Measurements from ENCODE around the gene OLFML2B.

OLFML2B gene

DNA sequence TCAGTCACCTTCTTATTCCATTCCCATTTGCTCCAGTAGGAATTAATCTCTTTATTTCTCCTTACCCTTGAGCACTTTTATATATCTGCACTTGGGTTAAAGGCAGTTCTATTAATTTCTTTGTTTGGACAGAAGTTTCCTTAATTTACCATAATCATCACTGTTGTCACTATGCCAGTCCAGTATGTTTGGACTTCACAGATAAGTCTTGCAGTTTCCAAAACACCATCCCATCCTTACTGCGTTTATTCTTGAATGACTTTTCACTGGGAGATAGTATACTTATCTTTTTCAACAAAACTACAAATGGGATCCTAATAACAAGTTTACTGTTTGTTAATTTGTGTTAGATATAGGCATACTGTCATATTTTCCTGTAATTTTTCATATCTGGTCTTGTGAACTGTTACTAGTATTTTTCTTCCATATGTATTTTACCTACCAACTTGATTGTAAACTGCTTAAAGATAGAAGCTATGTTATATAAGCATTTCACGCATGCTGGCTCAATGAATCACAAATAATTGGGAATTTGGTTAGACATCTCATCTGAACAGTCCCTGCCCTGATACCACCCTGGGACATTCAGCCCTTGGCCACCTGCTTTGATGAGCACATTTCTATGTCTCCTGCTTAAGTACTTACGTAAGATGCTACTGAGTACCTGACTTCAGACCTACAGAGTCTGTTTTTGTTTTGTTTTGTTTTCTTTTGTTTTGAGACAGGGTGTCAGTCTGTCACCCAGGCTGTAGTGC lies 78.2 kb downstream of the OLFML2B start:
- no peak for DNase-seq (ENCODE audit: low read depth)

DNA sequence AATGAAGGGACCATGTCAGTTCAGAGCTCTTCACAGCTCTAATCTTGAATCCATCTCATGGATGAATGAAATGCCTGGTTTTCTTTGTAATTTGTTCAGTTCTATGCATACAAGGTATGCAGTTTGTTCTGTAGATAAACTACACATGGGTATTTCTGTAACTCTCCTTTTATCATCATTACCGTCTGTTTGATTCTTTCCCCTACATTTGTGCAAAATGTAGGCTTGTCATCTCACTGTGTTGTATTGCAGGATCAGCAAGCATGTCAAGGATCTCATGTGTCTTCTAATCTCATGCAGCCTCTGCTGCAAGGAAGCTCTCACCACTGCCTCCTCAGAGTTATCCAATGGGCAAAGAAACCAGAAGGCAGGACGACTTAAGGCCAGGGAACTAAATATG lies 79.3 kb downstream of the OLFML2B start:
- no peak for DNase-seq (ENCODE audit: low read depth)

DNA sequence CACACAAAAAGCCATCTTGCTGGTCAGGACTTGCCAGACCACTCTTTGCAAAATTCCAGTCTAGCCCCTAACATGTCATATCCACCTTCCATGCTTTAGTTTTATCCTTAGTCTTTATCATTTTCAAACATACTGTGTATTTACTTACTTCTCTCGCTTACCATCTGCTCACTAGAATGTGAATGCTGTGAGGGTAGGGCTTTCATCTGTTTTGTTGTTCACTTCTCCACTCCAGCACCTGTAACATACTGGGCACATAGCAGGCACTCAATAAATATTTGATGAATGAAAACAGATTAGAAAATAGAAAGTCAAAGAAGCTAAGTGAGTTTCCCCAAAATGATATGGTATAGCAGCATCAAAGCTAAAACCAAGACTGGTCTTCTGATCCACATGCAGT lies 79.9 kb downstream of the OLFML2B start:
- DNase-seq (ENCODE audit: low read depth): no peak

DNA sequence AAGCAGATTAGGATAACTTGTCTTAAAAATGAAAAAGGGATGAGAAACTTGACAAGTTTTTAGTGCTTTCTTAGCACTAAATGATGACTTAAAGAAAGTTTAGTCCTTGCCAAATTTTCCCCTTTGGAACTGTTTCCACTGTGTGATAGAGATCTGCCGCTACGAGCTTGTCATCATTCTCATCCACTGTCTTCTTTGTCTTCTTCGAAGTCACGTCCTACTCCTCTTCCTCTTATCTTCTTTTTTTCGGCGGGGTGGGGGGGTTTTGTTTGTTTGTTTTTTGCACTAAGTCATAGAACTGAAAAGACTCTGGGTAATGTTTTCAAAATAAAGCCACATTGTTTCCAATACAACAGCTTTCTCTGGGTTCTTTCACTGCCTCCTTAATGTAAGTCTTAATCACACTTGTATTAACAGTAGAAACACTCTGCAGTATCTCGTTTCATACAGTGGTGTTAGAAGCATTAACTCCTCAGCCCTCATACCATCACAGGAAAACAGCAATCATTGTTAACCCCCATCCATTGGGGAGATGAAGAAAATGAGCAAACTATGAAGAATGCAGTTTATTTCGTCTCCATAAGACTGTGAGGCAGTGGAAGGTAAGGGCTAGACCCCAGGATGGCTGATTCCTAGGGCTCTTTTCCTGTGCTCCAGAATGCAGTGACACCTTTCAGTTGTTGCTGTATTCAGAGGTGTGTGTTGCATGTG lies 81.8 kb downstream of the OLFML2B start:
- DNase-seq (ENCODE audit: low read depth): no peak

DNA sequence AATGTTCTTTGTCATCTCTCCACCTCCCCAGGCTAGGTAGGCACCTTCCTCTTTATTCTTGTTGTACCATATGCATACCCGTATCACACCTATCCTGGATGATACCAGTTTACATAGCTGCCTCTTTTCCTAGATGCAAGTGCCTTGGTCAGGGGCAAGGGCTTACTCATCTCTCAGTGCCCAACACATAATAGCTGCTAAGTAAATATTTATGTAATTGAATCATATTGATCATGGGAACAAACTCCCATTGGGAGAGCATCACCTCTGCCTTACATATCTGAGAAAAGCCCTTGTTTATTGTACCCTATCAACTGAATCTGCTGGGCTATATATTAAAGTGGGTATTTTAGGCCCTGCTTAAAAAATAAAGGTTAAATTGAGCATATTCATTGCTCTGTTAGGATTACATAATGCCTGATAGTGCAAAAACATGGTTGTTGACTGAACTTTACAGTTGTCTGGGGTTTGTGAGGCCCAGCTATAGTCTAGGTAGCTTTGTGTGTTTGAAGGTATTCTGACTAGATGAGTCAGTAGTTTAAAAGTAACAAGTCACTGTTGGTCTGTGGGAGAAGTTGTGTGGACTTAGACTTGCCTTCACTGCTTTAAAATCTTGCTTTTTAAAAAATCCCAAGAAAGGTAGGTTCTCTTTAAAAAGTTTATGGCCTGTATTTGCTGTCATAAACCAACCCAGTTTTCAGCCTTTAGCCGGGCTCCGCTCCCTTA lies 82.6 kb downstream of the OLFML2B start:
- DNase-seq (ENCODE audit: low read depth): no peak

DNA sequence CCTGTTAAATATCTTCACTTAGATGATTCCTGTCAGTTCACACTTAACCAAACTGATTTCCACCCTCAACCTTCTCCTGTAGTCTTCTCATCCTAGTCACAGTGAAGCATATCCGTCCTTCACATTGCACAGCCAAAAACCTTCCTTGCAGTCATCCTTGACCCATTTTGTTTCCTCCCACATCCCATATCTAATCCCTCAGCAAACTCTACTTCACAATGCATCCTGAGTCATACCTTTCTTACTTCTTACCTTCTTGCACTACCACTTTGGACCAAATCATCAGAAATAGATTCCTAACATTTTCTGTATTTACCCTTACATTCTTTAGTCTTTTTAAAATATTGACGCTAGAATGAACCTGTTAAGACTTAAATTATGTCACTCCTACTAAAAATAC lies 86.9 kb downstream of the OLFML2B start:
- DNase-seq (ENCODE audit: low read depth): no peak

DNA sequence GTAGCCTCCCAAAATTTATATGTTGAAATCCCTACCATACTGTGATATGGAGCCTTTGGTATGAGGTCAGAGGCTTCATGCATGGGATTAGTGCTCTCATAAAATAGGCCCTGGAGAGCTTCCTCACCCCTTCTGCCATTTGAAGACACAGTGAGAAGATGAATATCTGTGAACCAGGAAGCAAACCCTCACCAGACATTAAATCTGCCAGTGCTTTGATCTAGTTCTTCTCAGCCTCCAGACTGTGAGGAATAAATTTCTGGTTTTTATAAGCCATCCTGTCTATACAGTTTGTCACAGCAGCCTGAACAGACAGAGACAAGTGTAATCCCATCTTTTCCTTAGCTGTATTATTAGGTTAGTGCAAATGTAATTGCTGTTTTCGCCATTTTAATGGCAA lies 88.4 kb downstream of the OLFML2B start:
- DNase-seq (ENCODE audit: low read depth): no peak

DNA sequence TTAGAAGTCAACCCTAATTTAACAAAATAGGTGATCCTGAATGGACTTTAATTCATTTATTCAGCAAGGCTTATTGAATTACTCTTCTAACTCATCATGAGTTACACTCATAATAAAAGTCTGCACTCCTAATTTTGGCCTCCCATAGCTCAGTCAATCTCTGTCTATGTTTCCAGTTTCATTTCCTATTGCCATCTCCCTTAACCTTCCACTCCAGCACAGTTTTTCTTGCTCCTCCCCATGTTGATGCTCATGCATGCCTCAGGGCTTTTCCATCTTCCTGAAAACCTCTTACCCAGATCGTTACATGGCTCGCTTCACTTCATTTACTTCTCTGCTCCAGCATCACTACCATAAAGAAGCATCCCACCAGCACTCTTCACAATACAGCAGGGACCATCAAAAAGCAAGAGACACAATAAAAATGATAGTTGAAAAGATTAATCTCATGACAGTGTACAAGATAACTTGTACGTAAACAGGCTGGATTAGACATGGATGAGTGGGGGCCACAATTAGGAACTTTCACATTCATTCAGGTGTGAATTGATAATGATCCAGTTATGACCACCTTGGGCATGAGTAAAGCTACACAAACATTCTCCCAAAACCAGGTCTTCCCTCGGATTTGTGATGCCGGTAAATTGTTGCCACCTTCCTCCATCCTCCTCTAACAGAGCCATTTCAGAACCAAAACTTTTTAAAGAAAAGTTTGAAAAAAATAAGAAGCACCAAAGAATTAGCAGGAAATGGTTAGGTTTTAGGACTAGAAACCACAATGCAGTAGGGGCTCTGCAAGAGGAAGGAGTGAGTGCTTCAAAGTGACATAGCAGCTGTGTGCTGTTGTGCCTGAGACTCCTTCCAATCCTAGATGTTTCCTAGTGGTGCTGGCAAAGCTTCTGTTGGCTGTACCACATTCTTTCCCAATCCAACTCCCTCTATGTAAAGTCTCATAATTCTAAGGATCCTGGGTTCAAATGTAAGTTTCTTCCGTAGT lies 89.8 kb downstream of the OLFML2B start:
- no peak for DNase-seq (ENCODE audit: low read depth)
